Keratinocyte (primary cell): ENCODE measurements around the gene VASP. TPM values are rescaled to one million over a fixed set of nuclear protein-coding genes. Genes with fewer than 3 reads are reported as not detected.

Source experiments
- DNase-seq: peaks from one replicate; pipeline ENCODE4 v3.0.0-alpha.2; 2011; ENCODE audit warnings: low read depth, missing footprints, low spot score
- FAIRE-seq: peaks from 2 replicates; lab custom pipeline; 2011; peaks lifted over from hg19 to GRCh38; lab: Jason Lieb, UNC
- H2AFZ ChIP-seq: 2 replicates; pipeline ENCODE4 v1.6.0; 2012; ENCODE audit warnings: low read length, control low read depth, inconsistent platforms; ENCODE audit not compliant: control insufficient read depth
- H3K27ac ChIP-seq: 2 replicates; pipeline ENCODE4 v1.5.1; 2011; ENCODE audit warnings: low read length; ENCODE audit not compliant: control insufficient read depth, insufficient read depth
- H3K27me3 ChIP-seq: 3 replicates; pipeline ENCODE4 v1.6.0; 2011; ENCODE audit warnings: low read length; ENCODE audit not compliant: control insufficient read depth, insufficient read depth; ENCODE audit errors: extremely low read depth
- H3K36me3 ChIP-seq, 2 experiments: 2 replicates in 1 of 2; 3 replicates in 1 of 2; pipeline ENCODE4 v1.5.1; 2011; ENCODE audit warnings: low read length in 2 of 2, mild to moderate bottlenecking in 1 of 2; ENCODE audit not compliant: control insufficient read depth in 2 of 2, insufficient read depth in 2 of 2; ENCODE audit errors: extremely low read depth in 1 of 2
- H3K4me1 ChIP-seq: 3 replicates; pipeline ENCODE4 v1.5.1; 2011; ENCODE audit warnings: low read length; ENCODE audit not compliant: control insufficient read depth, insufficient read depth; ENCODE audit errors: extremely low read depth
- H3K4me2 ChIP-seq: 3 replicates; pipeline ENCODE4 v1.6.0; 2011; ENCODE audit warnings: low read depth, low read length; ENCODE audit not compliant: control insufficient read depth, insufficient read depth; ENCODE audit errors: extremely low read depth
- H3K4me3 ChIP-seq, 3 experiments: fragments of 200-600 bp in 1 of 3; sonication (generic) in 1 of 3; 2 replicates in 2 of 3; 3 replicates in 1 of 3; pipeline ENCODE4 v1.5.1; 2011 to 2016; ENCODE audit warnings: low read length in 3 of 3, mild to moderate bottlenecking in 3 of 3, control low read depth in 2 of 3, inconsistent platforms in 1 of 3, low read depth in 1 of 3, mixed read lengths in 1 of 3, mixed run types in 1 of 3, moderate library complexity in 1 of 3; ENCODE audit not compliant: control insufficient read depth in 2 of 3, insufficient read depth in 2 of 3; ENCODE audit errors: extremely low read depth in 1 of 3
- H3K79me2 ChIP-seq: 2 replicates; pipeline ENCODE4 v1.6.0; 2012; ENCODE audit warnings: low read length; ENCODE audit not compliant: control insufficient read depth, insufficient read depth
- H3K9ac ChIP-seq: 3 replicates; pipeline ENCODE4 v1.6.0; 2011; ENCODE audit warnings: low read length; ENCODE audit not compliant: control insufficient read depth, insufficient read depth; ENCODE audit errors: extremely low read depth
- H3K9me1 ChIP-seq: 3 replicates; pipeline ENCODE4 v1.6.0; 2011; ENCODE audit warnings: low read length; ENCODE audit not compliant: control insufficient read depth, insufficient read depth; ENCODE audit errors: extremely low read depth
- H3K9me3 ChIP-seq: 2 replicates; pipeline ENCODE4 v1.5.1; 2012; ENCODE audit warnings: low read depth, low read length; ENCODE audit not compliant: control insufficient read depth
- H4K20me1 ChIP-seq: 3 replicates; pipeline ENCODE4 v1.6.0; 2011; ENCODE audit warnings: low read length; ENCODE audit not compliant: control insufficient read depth, insufficient read depth; ENCODE audit errors: extremely low read depth
- EZH2 ChIP-seq: IDR thresholded peaks from one replicate; pipeline ENCODE4 v1.6.1; 2012; ENCODE audit warnings: inconsistent platforms, mild to moderate bottlenecking, low read length, moderate library complexity
- dilution Hi-C: fragments of 300-500 bp; cut with MboI; formaldehyde crosslinking; loops from one replicate; pipeline ENCODE4 v1.7.0; 2020; ENCODE audit warnings: low sequenced_read_pairs; ENCODE audit not compliant: extremely low pct_ligation_motif_present
- polyA plus RNA-seq, 5 experiments: library from polyadenylated mRNA; depleted of rRNA in 3 of 5; stranded (reverse) in 3 of 5; stranded (forward) in 1 of 5; unstranded in 1 of 5; fragments of >200 nt; gene quantifications; 1 replicate in 1 of 5; 2 replicates in 3 of 5; 3 replicates in 1 of 5; pipeline versions ENCODE4 v1.2.1 to v1.2.3, GENCODE V29; 2011 to 2012; ENCODE audit warnings: missing spikeins in 2 of 5, low read depth in 1 of 5, low replicate concordance in 1 of 5
- TF ChIP-seq, protein P1 (sequence below), 3 experiments: IDR thresholded peaks in 1 of 3; conservative IDR thresholded peaks in 1 of 3; optimal IDR thresholded peaks in 1 of 3; 2 replicates in 2 of 3; 3 replicates in 1 of 3; pipeline versions ENCODE3 to v1.5.1; 2011; ENCODE audit warnings: low read length in 3 of 3, mild to moderate bottlenecking in 3 of 3, moderate library complexity in 2 of 3, control low read depth in 1 of 3, inconsistent platforms in 1 of 3; ENCODE audit not compliant: insufficient read depth in 2 of 3; ENCODE audit errors: extremely low read depth in 1 of 3

Gene VASP
- polyA plus RNA-seq, 1 donor (not counting 4 experiments of a cell fraction or from before 2014, with no cell fraction given) = 99.0 TPM

GRCh38 chr19:45528744-45529419 lies 21.6 kb downstream of the VASP start:
- Histone ChIP-seq H3K4me3 (peak overlapping the region; percentile 11 to 71 (median 40)), H4K20me1 (no peaks in the 10 kb centered on the region), H3K36me3 (peaks cover 23 to 26% of the 10 kb centered on the region in 2 experiments), H3K4me2 (peak overlapping the region; percentile 87), H3K9ac (peak overlapping the region; percentile 48), H3K4me1 (peaks cover 24% of the 10 kb centered on the region), H3K27me3 (no peaks in the 10 kb centered on the region), H3K27ac (peak overlapping the region; percentile 29), H3K9me1 (no peaks in the 10 kb centered on the region), H2AFZ (no peak overlapping the region), H3K9me3 (peaks cover 1% of the 10 kb centered on the region), H3K79me2 (no peaks in the 10 kb centered on the region)
- no peak for DNase-seq
- TF ChIP-seq, protein P1, sequence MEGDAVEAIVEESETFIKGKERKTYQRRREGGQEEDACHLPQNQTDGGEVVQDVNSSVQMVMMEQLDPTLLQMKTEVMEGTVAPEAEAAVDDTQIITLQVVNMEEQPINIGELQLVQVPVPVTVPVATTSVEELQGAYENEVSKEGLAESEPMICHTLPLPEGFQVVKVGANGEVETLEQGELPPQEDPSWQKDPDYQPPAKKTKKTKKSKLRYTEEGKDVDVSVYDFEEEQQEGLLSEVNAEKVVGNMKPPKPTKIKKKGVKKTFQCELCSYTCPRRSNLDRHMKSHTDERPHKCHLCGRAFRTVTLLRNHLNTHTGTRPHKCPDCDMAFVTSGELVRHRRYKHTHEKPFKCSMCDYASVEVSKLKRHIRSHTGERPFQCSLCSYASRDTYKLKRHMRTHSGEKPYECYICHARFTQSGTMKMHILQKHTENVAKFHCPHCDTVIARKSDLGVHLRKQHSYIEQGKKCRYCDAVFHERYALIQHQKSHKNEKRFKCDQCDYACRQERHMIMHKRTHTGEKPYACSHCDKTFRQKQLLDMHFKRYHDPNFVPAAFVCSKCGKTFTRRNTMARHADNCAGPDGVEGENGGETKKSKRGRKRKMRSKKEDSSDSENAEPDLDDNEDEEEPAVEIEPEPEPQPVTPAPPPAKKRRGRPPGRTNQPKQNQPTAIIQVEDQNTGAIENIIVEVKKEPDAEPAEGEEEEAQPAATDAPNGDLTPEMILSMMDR (optimal IDR thresholded peaks at IDR 0.05 in 1 of 3, IDR thresholded peaks at IDR 0.05 in 1 of 3, conservative IDR thresholded peaks at IDR 0.05 in 1 of 3; ENCODE audit: extremely low read depth in 1 of 3, insufficient read depth in 2 of 3, low read length in 3 of 3) = peak; percentile 2 to 73 (median 6)
- no peak for TF ChIP-seq EZH2
- FAIRE-seq = peak; percentile 57
- dilution Hi-C loops = no loop called here

GRCh38 chr19:45529420-45529785 lies 22.1 kb downstream of the VASP start:
- H3K79me2 ChIP-seq = no peaks in the 10 kb centered on the region
- no peak overlapping the region for H3K27ac ChIP-seq
- H3K36me3 ChIP-seq = peaks cover 18 to 21% of the 10 kb centered on the region in 2 experiments
- dilution Hi-C loops = no loop called here
- H4K20me1 ChIP-seq = no peaks in the 10 kb centered on the region
- H3K4me3 ChIP-seq = peak overlapping the region in 1 of 3 experiments; percentile 67
- no peak overlapping the region for H2AFZ ChIP-seq
- H3K9me3 ChIP-seq = peaks cover 1% of the 10 kb centered on the region
- FAIRE-seq = no peak
- TF ChIP-seq, protein P1 (optimal IDR thresholded peaks at IDR 0.05 in 1 of 3, IDR thresholded peaks at IDR 0.05 in 1 of 3, conservative IDR thresholded peaks at IDR 0.05 in 1 of 3; ENCODE audit: extremely low read depth in 1 of 3, insufficient read depth in 2 of 3, low read length in 3 of 3) = no peak
- no peak for TF ChIP-seq EZH2
- H3K4me2 ChIP-seq = peak overlapping the region; percentile 87
- H3K9ac ChIP-seq = no peak overlapping the region
- H3K4me1 ChIP-seq = peaks cover 24% of the 10 kb centered on the region
- DNase-seq = no peak
- no peaks in the 10 kb centered on the region for H3K9me1 ChIP-seq
- H3K27me3 ChIP-seq = no peaks in the 10 kb centered on the region
